Liver (tissue), 9 donors: ENCODE measurements around the gene ALDH3B2. TPM values are rescaled to one million over a fixed set of nuclear protein-coding genes. Genes with fewer than 3 reads are reported as not detected.

ENCODE experiments used
- DNase-seq: peaks from one replicate; pipeline ENCODE4 v3.0.0-alpha.2; 2017; ENCODE audit warnings: low spot score
- H3K27ac ChIP-seq, 2 donors: one replicate each; pipeline ENCODE4 v1.7.0; 2013; ENCODE audit warnings: inconsistent platforms in 2 of 2, low read length in 2 of 2, control low read depth in 1 of 2, low read depth in 1 of 2, mild to moderate bottlenecking in 1 of 2
- H3K27me3 ChIP-seq, 4 donors: one replicate each; pipeline versions ENCODE4 v1.6.1 to v1.7.0; 2013; ENCODE audit warnings: low read length in 3 of 4, inconsistent platforms in 1 of 4, mild to moderate bottlenecking in 1 of 4, moderate library complexity in 1 of 4; ENCODE audit not compliant: control insufficient read depth in 4 of 4, insufficient read depth in 4 of 4
- H3K36me3 ChIP-seq, 4 donors: one replicate each; pipeline versions ENCODE4 v1.6.1 to v1.7.0; 2013; ENCODE audit warnings: low read length in 3 of 4, mild to moderate bottlenecking in 3 of 4, low read depth in 1 of 4, moderate library complexity in 1 of 4; ENCODE audit not compliant: control insufficient read depth in 4 of 4, insufficient read depth in 3 of 4
- H3K4me1 ChIP-seq, 4 donors: one replicate each; pipeline versions ENCODE4 v1.6.1 to v1.7.0; 2013; ENCODE audit warnings: low read length in 3 of 4, mild to moderate bottlenecking in 3 of 4, moderate library complexity in 1 of 4; ENCODE audit not compliant: control insufficient read depth in 4 of 4, insufficient read depth in 4 of 4
- H3K4me3 ChIP-seq, 3 donors: one replicate each; pipeline versions ENCODE4 v1.6.1 to v1.7.0; 2013; ENCODE audit warnings: low read length in 3 of 3, control low read depth in 1 of 3, low read depth in 1 of 3, mild to moderate bottlenecking in 1 of 3
- H3K9ac ChIP-seq, 2 donors: one replicate each; pipeline ENCODE4 v1.7.0; 2013; ENCODE audit warnings: low read length in 2 of 2, mild to moderate bottlenecking in 2 of 2, moderate library complexity in 2 of 2, control low read depth in 1 of 2, low read depth in 1 of 2
- H3K9me3 ChIP-seq, 4 donors: one replicate each; pipeline versions ENCODE4 v1.6.1 to v1.7.0; 2013; ENCODE audit warnings: low read length in 3 of 4; ENCODE audit not compliant: control insufficient read depth in 4 of 4
- ATF3 ChIP-seq: IDR thresholded peaks from 2 replicates; pipeline ENCODE4 v1.6.1; 2016; ENCODE audit warnings: antibody characterized with exemption
- EGR1 ChIP-seq, 2 donors: IDR thresholded peaks; 2 replicates each; pipeline ENCODE4 v1.6.1; 2016 to 2018; ENCODE audit warnings: antibody characterized with exemption in 2 of 2, low read depth in 2 of 2
- HNF4A ChIP-seq, 2 donors: conservative IDR thresholded peaks; 2 replicates each; pipeline ENCODE4 v1.6.1; 2016; ENCODE audit warnings: antibody characterized with exemption in 2 of 2, mild to moderate bottlenecking in 2 of 2
- JUND ChIP-seq, 2 donors: IDR thresholded peaks; 2 replicates each; pipeline ENCODE4 v1.6.1; 2016; ENCODE audit warnings: antibody characterized with exemption in 2 of 2
- MAX ChIP-seq: IDR thresholded peaks from 2 replicates; pipeline ENCODE4 v1.6.1; 2016; ENCODE audit warnings: antibody characterized with exemption
- RAD21 ChIP-seq, 2 donors: IDR thresholded peaks; 2 replicates each; pipeline ENCODE4 v1.6.1; 2016; ENCODE audit warnings: antibody characterized with exemption in 2 of 2, mild to moderate bottlenecking in 2 of 2
- REST ChIP-seq: IDR thresholded peaks from 2 replicates; pipeline ENCODE4 v1.6.1; 2016; ENCODE audit warnings: antibody characterized with exemption, mild to moderate bottlenecking
- RXRA ChIP-seq, 2 donors: IDR thresholded peaks; 2 replicates each; pipeline ENCODE4 v1.6.1; 2017 to 2018; ENCODE audit warnings: antibody characterized with exemption in 2 of 2, mild to moderate bottlenecking in 1 of 2
- SP1 ChIP-seq: IDR thresholded peaks from 2 replicates; pipeline ENCODE4 v1.6.1; 2018; ENCODE audit warnings: antibody characterized with exemption, mild to moderate bottlenecking
- TAF1 ChIP-seq: conservative IDR thresholded peaks from 2 replicates; pipeline ENCODE4 v1.6.1; 2016; ENCODE audit warnings: antibody characterized with exemption, mild to moderate bottlenecking
- ZBTB33 ChIP-seq: IDR thresholded peaks from 2 replicates; pipeline ENCODE4 v1.6.1; 2016; ENCODE audit warnings: antibody characterized with exemption
- WGBS: extraction: QIAGEN DNeasy Blood & Tissue Kit; methylation state at CpG from one replicate; pipeline ENCODE4 v1.1.7; 2013; 5-methylcytosine and 5-hydroxymethylcytosine counted together
- polyA plus RNA-seq, 2 donors: library from polyadenylated mRNA; stranded (reverse) in 1 of 2; unstranded in 1 of 2; fragments of 200-250 nt in 1 of 2; fragments of >200 nt in 1 of 2; fragmentation: Nextera tagmentation in 1 of 2; extraction: Ambion mirVana in 1 of 2; gene quantifications; one replicate each; pipeline versions ENCODE4 v1.2.1 to v1.2.3, GENCODE V29; 2013 to 2015
- total RNA-seq, 2 donors: library from RNA; depleted of rRNA; stranded (reverse); fragments of >200 nt; gene quantifications; one replicate each; pipeline ENCODE4 v1.2.3, GENCODE V29; 2014
- donor health status: healthy.
- donor health status: healthy.
- donor health status: healthy.
- donor health status: healthy.
- donor health status: healthy.

The ALDH3B2 gene
- total and polyA plus RNA-seq, 4 donors: not detected

- H3K9me3 ChIP-seq: no peaks in the 10 kb centered on the region
- peaks cover 1 to 21% (median 14%) of the 10 kb centered on the region in 4 donors for H3K4me1 ChIP-seq
- WGBS: 88% methylated on average over 6 of the region's 6 CpGs
- no peak for DNase-seq
- H3K9ac ChIP-seq: no peak overlapping the region
- no peaks in the 10 kb centered on the region for H3K36me3 ChIP-seq
- no peak overlapping the region for H3K27ac ChIP-seq
- no peak overlapping the region for H3K4me3 ChIP-seq
- H3K27me3 ChIP-seq: no peaks in the 10 kb centered on the region
- TF ChIP-seq REST: no peak
- TF ChIP-seq TAF1: no peak
- TF ChIP-seq EGR1 (IDR thresholded peaks at IDR 0.05; ENCODE audit: low read depth in 2 of 2): no peak
- TF ChIP-seq RAD21 (IDR thresholded peaks at IDR 0.05): no peak
- no peak for TF ChIP-seq ZBTB33
- no peak for TF ChIP-seq RXRA (IDR thresholded peaks at IDR 0.05)
- TF ChIP-seq HNF4A (conservative IDR thresholded peaks at IDR 0.05): no peak
- no peak for TF ChIP-seq SP1
Observed at GRCh38 chr11:67636962-67637361, 37.5 kb downstream of the ALDH3B2 start.

GRCh38 chr11:67635231-67635521 is 39.2 kb downstream of the ALDH3B2 start:
- H3K27ac ChIP-seq: no peak overlapping the region
- 85% methylated on average over 4 of the region's 4 CpGs for WGBS
- H3K4me1 ChIP-seq: peaks cover 7 to 34% (median 29%) of the 10 kb centered on the region in 4 donors
- H3K9me3 ChIP-seq: no peaks in the 10 kb centered on the region
- no peak overlapping the region for H3K9ac ChIP-seq
- no peak overlapping the region for H3K4me3 ChIP-seq
- TF ChIP-seq JUND (IDR thresholded peaks at IDR 0.05) (no peak), ATF3 (no peak), EGR1 (IDR thresholded peaks at IDR 0.05; ENCODE audit: low read depth in 2 of 2) (no peak), MAX (no peak), RXRA (IDR thresholded peaks at IDR 0.05) (no peak)
- DNase-seq: no peak
- H3K36me3 ChIP-seq: no peaks in the 10 kb centered on the region
- H3K27me3 ChIP-seq: no peaks in the 10 kb centered on the region
